HG03097 (cell line): ENCODE results near the gene BCL2L11.
"Not testable (repeated sequence)": the region's sequence is repeated elsewhere in the genome, so short reads cannot be mapped to it uniquely, and the experiment has no call there.

ENCODE experiments used
- ATAC-seq: cut with Tn5 transposase; IDR thresholded peaks from one replicate; pipeline ENCODE4 v1.9.1; 2021; ENCODE audit not compliant: unreplicated experiment, low FRiP score

The BCL2L11 gene

GRCh38 chr2:111120253-111121027 is at the start of gene BCL2L11:
Gene BCL2L11 (plus strand): TSS chr2:111120914. CDS start chr2:111123746, 2,832 bp downstream.
- peak; percentile 51 for ATAC-seq

- ATAC-seq: no peak
Measured at GRCh38 chr2:111071600-111072171, 49.0 kb upstream of the BCL2L11 start.

- ATAC-seq: no peak
Measured at GRCh38 chr2:111072220-111072871, 48.4 kb upstream of the BCL2L11 start.

GRCh38 chr2:111082659-111083058 is 38.1 kb upstream of the BCL2L11 start:
- ATAC-seq: not testable (repeated sequence)

- no peak for ATAC-seq
Measured at GRCh38 chr2:111091811-111092211, 28.9 kb upstream of the BCL2L11 start.

GRCh38 chr2:111094691-111095090 is 26.0 kb upstream of the BCL2L11 start:
- ATAC-seq: no peak

- no peak for ATAC-seq
Measured at GRCh38 chr2:111095434-111095833, 25.3 kb upstream of the BCL2L11 start.

GRCh38 chr2:111099402-111099801 is 21.3 kb upstream of the BCL2L11 start:
- no peak for ATAC-seq

- ATAC-seq: peak; percentile 33
Measured at GRCh38 chr2:111100087-111100764, 20.5 kb upstream of the BCL2L11 start.

GRCh38 chr2:111100765-111101162 is 19.9 kb upstream of the BCL2L11 start:
- peak; percentile 80 for ATAC-seq

- ATAC-seq: no peak
Measured at GRCh38 chr2:111101592-111101991, 19.1 kb upstream of the BCL2L11 start.

GRCh38 chr2:111102216-111102615 is 18.5 kb upstream of the BCL2L11 start:
- no peak for ATAC-seq

- no peak for ATAC-seq
Measured at GRCh38 chr2:111105926-111106325, 14.8 kb upstream of the BCL2L11 start.

GRCh38 chr2:111106706-111107105 is 14.0 kb upstream of the BCL2L11 start:
- no peak for ATAC-seq

GRCh38 chr2:111108745-111109271 is 11.9 kb upstream of the BCL2L11 start:
- ATAC-seq: no peak

GRCh38 chr2:111111101-111111755 is 9.5 kb upstream of the BCL2L11 start:
- no peak for ATAC-seq

- no peak for ATAC-seq
Measured at GRCh38 chr2:111113838-111114237, 6.9 kb upstream of the BCL2L11 start.

GRCh38 chr2:111116011-111116746 is 4.5 kb upstream of the BCL2L11 start:
- ATAC-seq: no peak

- no peak for ATAC-seq
Measured at GRCh38 chr2:111116843-111117597, 3.7 kb upstream of the BCL2L11 start.
